HEK293T (cell line): Measurements from ENCODE around the gene CHCHD3.

Experiments
- CTCF ChIA-PET: fragments of 350-600 bp; formaldehyde crosslinking; extraction: SDS; loops from one replicate; lab custom pipeline; 2021; ENCODE audit warnings: antibody characterized with exemption, inconsistent platforms; lab: Yijun Ruan, JAX
- POLR2A ChIA-PET: fragments of 350-600 bp; formaldehyde crosslinking; extraction: SDS; loops from one replicate; lab custom pipeline; 2020; ENCODE audit warnings: antibody characterized with exemption, inconsistent platforms; lab: Yijun Ruan, JAX
- DNase-seq: peaks from one replicate; pipeline ENCODE4 v3.0.0; 2012; ENCODE audit warnings: mixed read lengths; ENCODE audit errors: extremely low spot score
- ARNT ChIP-seq: fragments of 450-650 bp; IDR thresholded peaks from 2 replicates; pipeline ENCODE4 v1.6.1; 2017; ENCODE audit warnings: mild to moderate bottlenecking
- BHLHE40 ChIP-seq: fragments of 450-650 bp; IDR thresholded peaks from 2 replicates; pipeline ENCODE4 v1.6.1; 2016; ENCODE audit warnings: mild to moderate bottlenecking, moderate library complexity, borderline replicate concordance
- CTBP1 ChIP-seq: fragments of 450-650 bp; IDR thresholded peaks from 2 replicates; pipeline ENCODE4 v1.6.1; 2016; ENCODE audit warnings: borderline replicate concordance
- ELF4 ChIP-seq: fragments of 450-650 bp; IDR thresholded peaks from 2 replicates; pipeline ENCODE4 v1.6.1; 2017; ENCODE audit warnings: antibody characterized with exemption
- FOXA1 ChIP-seq: fragments of 450-650 bp; IDR thresholded peaks from 2 replicates; pipeline ENCODE4 v1.6.1; 2016; ENCODE audit warnings: mild to moderate bottlenecking
- FOXK2 ChIP-seq: fragments of 450-650 bp; IDR thresholded peaks from 2 replicates; pipeline ENCODE4 v1.6.1; 2016; ENCODE audit warnings: mild to moderate bottlenecking
- FOXM1 ChIP-seq: fragments of 450-650 bp; IDR thresholded peaks from 2 replicates; pipeline ENCODE4 v1.6.1; 2017; ENCODE audit warnings: mild to moderate bottlenecking, borderline replicate concordance
- HDGF ChIP-seq: fragments of 450-650 bp; IDR thresholded peaks from 2 replicates; pipeline ENCODE4 v1.6.1; 2017; ENCODE audit warnings: antibody characterized with exemption, borderline replicate concordance
- L3MBTL2 ChIP-seq: fragments of 450-650 bp; conservative IDR thresholded peaks from 2 replicates; pipeline ENCODE4 v1.6.1; 2016; ENCODE audit warnings: mild to moderate bottlenecking
- LEF1 ChIP-seq: fragments of 450-650 bp; IDR thresholded peaks from 2 replicates; pipeline ENCODE4 v1.6.1; 2017; ENCODE audit warnings: mild to moderate bottlenecking, borderline replicate concordance
- NFRKB ChIP-seq: fragments of 450-650 bp; IDR thresholded peaks from 2 replicates; pipeline ENCODE4 v1.6.1; 2016; ENCODE audit warnings: mild to moderate bottlenecking, moderate library complexity
- SP1 ChIP-seq: fragments of 450-650 bp; IDR thresholded peaks from 2 replicates; pipeline ENCODE4 v1.6.1; 2017
- SUZ12 ChIP-seq: fragments of 450-650 bp; IDR thresholded peaks from 2 replicates; pipeline ENCODE4 v1.6.1; 2016; ENCODE audit warnings: mild to moderate bottlenecking
- TARDBP ChIP-seq: fragments of 450-650 bp; IDR thresholded peaks from 2 replicates; pipeline ENCODE4 v1.6.1; 2016
- ZNF384 ChIP-seq: fragments of 450-650 bp; IDR thresholded peaks from 2 replicates; pipeline ENCODE4 v1.6.1; 2016
- TF ChIP-seq, protein P1 (sequence below): fragments of 450-650 bp; IDR thresholded peaks from 2 replicates; pipeline ENCODE4 v1.6.1; 2016

Gene CHCHD3

DNA sequence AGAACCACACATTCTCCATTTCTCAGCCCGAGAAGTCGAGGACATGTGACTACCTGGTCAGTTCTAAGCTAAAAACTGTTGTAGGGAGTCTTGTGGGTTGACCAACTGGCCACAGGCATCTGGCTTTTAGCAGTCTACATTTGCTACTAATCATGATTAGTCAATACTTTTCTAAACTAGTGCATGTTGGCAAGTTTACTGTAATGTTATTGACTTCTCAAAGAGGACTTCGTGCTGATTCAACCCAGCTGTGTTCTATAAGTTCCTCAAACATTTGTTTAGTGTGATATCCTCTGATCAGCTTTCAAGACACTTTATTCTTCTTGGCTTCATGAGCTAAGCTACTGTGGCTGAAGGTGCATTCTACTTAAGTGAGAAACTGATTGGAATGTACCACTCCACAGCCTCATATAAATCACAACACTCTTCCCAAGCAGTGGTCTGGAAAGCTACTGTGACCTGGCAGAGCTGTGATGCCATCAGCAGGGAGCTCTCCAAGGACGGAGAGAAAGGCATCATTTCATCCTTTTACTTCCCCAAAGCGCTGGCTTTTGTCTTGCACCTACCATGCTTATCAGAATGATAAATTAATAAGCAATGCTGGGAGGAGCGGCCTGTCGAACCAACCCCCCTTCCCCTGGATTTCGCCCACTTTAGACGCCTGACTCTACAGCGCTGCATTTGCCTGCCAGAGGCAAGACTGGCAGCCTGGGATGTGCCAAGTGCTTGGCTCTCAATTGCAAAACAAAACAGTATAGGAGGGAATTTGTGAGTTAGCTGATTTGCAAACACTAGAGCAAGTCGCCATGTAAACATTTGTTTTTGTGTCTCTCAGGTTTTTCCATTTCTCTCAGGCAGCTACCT lies 298.9 kb downstream of the CHCHD3 start:
- POLR2A ChIA-PET, result no interaction called here
- no peak for DNase-seq
- TF ChIP-seq HDGF, result no peak
- TF ChIP-seq, protein P1, sequence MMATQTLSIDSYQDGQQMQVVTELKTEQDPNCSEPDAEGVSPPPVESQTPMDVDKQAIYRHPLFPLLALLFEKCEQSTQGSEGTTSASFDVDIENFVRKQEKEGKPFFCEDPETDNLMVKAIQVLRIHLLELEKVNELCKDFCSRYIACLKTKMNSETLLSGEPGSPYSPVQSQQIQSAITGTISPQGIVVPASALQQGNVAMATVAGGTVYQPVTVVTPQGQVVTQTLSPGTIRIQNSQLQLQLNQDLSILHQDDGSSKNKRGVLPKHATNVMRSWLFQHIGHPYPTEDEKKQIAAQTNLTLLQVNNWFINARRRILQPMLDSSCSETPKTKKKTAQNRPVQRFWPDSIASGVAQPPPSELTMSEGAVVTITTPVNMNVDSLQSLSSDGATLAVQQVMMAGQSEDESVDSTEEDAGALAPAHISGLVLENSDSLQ, result no peak
- TF ChIP-seq ARNT, result no peak
- no peak for TF ChIP-seq L3MBTL2
- no peak for TF ChIP-seq BHLHE40
- TF ChIP-seq SUZ12, result no peak
- TF ChIP-seq FOXA1, result no peak
- no peak for TF ChIP-seq SP1
- no peak for TF ChIP-seq LEF1
- no peak for TF ChIP-seq ZNF384
- no peak for TF ChIP-seq CTBP1
- no peak for TF ChIP-seq FOXM1
- TF ChIP-seq ELF4, result no peak
- TF ChIP-seq NFRKB, result no peak
- TF ChIP-seq FOXK2, result no peak
- no peak for TF ChIP-seq TARDBP
- CTCF ChIA-PET, result no interaction called here

DNA sequence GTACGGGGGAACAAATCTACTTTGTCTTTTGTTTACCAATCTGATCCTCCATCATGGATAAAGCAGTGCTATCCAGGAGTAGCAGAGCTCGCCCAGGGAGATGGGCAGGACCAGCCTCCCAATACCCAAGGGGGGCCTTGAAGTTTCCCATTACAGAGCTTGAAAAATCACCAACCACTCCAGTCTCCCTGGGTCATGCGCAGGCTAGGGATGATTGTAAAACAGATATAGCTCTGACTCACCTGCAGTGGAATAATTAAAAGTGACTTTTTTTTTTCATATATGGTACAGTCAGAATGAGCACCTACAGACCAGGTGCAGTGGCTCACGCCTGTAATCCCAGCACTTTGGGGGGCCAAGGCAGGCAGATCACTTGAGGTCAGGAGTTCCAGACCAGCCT lies 301.1 kb downstream of the CHCHD3 start:
- no peak for DNase-seq
- ChIA-PET CTCF (no interaction called here), POLR2A (no interaction called here)
- TF ChIP-seq LEF1 (no peak), HDGF (no peak), ELF4 (no peak), SP1 (no peak), TARDBP (no peak), FOXA1 (no peak), L3MBTL2 (no peak), CTBP1 (no peak), FOXK2 (no peak), FOXM1 (no peak), BHLHE40 (no peak), SUZ12 (no peak), NFRKB (no peak), ARNT (no peak), ZNF384 (no peak)
- TF ChIP-seq, protein P1, result no peak

DNA sequence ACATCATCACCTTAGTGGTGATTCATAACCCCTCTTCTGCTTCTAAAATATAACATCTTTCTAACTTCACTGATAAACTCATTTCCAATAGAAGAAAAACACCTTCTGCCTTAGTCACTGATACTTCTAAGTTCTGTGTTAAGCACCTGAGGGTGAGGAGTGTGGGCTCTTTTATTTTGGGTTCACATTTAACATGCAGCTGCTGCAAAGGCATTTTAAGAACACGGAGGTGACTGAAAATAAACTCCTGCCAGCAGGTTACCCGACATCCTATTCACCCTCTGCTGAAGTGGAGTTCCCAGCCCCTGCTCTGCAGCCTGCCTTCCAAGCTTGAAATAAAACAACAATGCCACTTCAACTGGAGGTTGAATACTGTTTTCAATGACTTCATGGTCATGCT lies 302.7 kb downstream of the CHCHD3 start:
- CTCF ChIA-PET, result no interaction called here
- DNase-seq, result no peak
- POLR2A ChIA-PET, result no interaction called here
- TF ChIP-seq LEF1 (no peak), ARNT (no peak), ZNF384 (no peak), L3MBTL2 (no peak), SP1 (no peak), BHLHE40 (no peak), HDGF (no peak)
- TF ChIP-seq, protein P1, result no peak

DNA sequence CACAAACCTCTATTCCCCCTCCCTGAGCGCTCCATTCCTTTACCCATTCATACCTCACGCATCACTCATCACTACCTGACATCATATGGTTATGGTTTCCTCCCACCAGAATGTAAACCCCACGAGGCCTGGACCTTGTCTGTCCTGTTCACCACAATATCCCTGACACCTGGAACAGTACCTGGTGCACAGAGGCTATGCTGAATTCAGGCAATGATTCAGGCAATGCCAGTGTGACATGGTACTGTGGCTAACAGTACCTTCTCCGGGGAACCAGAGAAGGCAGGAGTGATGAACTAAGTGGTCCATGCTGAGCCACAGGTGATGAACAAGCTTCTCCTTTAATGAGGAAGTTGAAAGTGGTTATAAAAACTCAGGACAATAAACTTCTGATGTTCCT lies 303.1 kb downstream of the CHCHD3 start:
- DNase-seq, result no peak
- CTCF ChIA-PET, result no interaction called here
- POLR2A ChIA-PET, result no interaction called here
- TF ChIP-seq L3MBTL2 (no peak), FOXK2 (no peak), CTBP1 (no peak), TARDBP (no peak), LEF1 (no peak), HDGF (no peak), NFRKB (no peak), SUZ12 (no peak), SP1 (no peak), FOXM1 (no peak), FOXA1 (no peak), ZNF384 (no peak), ELF4 (no peak), BHLHE40 (no peak), ARNT (no peak)
- TF ChIP-seq, protein P1, result no peak

DNA sequence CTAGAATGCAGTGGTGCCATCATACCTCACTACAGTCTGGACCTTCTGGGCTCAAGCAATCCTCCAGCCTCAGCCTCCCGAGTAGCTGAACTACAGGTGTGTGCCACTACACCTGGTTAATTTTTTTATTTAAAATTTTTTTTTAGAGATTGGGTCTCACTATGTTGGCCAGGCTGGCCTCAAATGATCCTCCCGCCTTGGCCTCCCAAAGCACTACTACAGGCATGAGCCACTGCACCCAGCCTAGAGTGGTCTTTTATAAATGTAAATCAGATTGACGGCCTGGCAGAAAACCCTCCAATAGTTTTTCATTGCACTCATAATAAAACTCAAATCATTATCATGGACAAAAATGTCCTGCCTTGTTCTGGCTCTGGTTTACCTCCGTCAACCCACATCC lies 303.9 kb downstream of the CHCHD3 start:
- ChIA-PET POLR2A (no interaction called here), CTCF (no interaction called here)
- TF ChIP-seq FOXK2, result no peak
- TF ChIP-seq NFRKB, result no peak
- TF ChIP-seq SP1, result no peak
- no peak for TF ChIP-seq ZNF384
- no peak for TF ChIP-seq HDGF
- no peak for TF ChIP-seq BHLHE40
- no peak for DNase-seq
